ENCODE measurements around the gene GSTM5. TPM values are rescaled to one million over a fixed set of nuclear protein-coding genes. Genes with fewer than 3 reads are reported as not detected.

GSTM5 gene
- total RNA-seq, 2 experiments from 2014 or later = not detected

DNA sequence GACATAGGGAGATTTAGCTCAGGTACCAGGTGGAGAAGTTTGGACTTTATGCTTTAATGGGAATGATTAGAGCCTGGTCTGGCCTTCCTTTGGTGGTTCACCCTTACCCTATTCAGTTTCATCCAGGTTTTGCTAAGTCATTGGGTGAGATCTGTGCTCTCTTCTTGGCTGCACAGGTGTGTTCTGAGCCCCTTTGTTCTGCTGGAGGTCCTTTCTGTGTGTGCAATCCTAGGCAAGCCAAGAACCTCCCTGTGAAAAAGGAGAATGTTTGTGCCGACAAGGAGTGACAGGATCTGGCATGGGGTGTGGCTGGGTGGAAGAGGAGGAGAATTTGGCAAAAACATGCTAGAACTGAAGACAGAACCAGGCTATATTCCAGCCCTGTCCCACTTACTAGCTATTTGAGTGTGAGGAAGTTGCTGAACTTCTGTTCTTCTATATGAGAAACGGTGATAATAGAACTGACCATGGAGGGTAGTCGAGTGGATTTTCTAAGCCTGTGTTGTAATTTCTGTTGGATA, 4.6 kb downstream of the GSTM5 start:
- ChIA-PET POLR2A (no interaction called here), CTCF (ENCODE audit: unreplicated experiment) (no interaction called here)
- H3K4me3 ChIP-seq (ENCODE audit: low read depth, low read length, poor library complexity, severe bottlenecking) = no peak overlapping the region
- no TSS peak for BruUV-seq (replicated peaks)
- H3K79me2 ChIP-seq (ENCODE audit: insufficient read depth, low read depth, low read length) = no peaks in the 10 kb centered on the region
- H3K9me3 ChIP-seq (ENCODE audit: low read length) = no peaks in the 10 kb centered on the region
- H2AFZ ChIP-seq (ENCODE audit: low read length) = no peak overlapping the region
- no peaks in the 10 kb centered on the region for H4K20me1 ChIP-seq (ENCODE audit: insufficient read depth, low read length)
- H3K9me2 ChIP-seq (ENCODE audit: insufficient read depth, low read length) = no peaks in the 10 kb centered on the region
- intact Hi-C loops (cut with micrococcal nuclease; ENCODE audit: unreplicated experiment) = no loop called here
- DNase-seq (ENCODE audit: low spot score) = no peak
- TF ChIP-seq, protein P1, sequence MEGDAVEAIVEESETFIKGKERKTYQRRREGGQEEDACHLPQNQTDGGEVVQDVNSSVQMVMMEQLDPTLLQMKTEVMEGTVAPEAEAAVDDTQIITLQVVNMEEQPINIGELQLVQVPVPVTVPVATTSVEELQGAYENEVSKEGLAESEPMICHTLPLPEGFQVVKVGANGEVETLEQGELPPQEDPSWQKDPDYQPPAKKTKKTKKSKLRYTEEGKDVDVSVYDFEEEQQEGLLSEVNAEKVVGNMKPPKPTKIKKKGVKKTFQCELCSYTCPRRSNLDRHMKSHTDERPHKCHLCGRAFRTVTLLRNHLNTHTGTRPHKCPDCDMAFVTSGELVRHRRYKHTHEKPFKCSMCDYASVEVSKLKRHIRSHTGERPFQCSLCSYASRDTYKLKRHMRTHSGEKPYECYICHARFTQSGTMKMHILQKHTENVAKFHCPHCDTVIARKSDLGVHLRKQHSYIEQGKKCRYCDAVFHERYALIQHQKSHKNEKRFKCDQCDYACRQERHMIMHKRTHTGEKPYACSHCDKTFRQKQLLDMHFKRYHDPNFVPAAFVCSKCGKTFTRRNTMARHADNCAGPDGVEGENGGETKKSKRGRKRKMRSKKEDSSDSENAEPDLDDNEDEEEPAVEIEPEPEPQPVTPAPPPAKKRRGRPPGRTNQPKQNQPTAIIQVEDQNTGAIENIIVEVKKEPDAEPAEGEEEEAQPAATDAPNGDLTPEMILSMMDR (conservative IDR thresholded peaks at IDR 0.05; ENCODE audit: low read length) = no peak
- no peak for TF ChIP-seq EZH2phosphoT487 (IDR thresholded peaks at IDR 0.05; ENCODE audit: borderline replicate concordance, low read depth, low read length)
- no peak overlapping the region for H3K4me2 ChIP-seq (ENCODE audit: low read length)
- no peak overlapping the region for H3K27ac ChIP-seq (ENCODE audit: low read depth, low read length, poor library complexity, severe bottlenecking)
- no peaks in the 10 kb centered on the region for H3K36me3 ChIP-seq (ENCODE audit: insufficient read depth, low read length)
- no peaks in the 10 kb centered on the region for H3K4me1 ChIP-seq (ENCODE audit: insufficient read depth, low read length, poor library complexity, severe bottlenecking)

GRCh38 chr1:109717729-109718128, 5.7 kb downstream of the GSTM5 start:
- H3K9me2 ChIP-seq (ENCODE audit: insufficient read depth, low read length) = no peaks in the 10 kb centered on the region
- CTCF ChIA-PET (ENCODE audit: unreplicated experiment) = no interaction called here

GRCh38 chr1:109718495-109718894, 6.4 kb downstream of the GSTM5 start:
- Histone ChIP-seq H3K36me3 (ENCODE audit: insufficient read depth, low read length) (no peaks in the 10 kb centered on the region), H3K4me1 (ENCODE audit: insufficient read depth, low read length, poor library complexity, severe bottlenecking) (no peaks in the 10 kb centered on the region), H3K4me3 (ENCODE audit: low read depth, low read length, poor library complexity, severe bottlenecking) (no peak overlapping the region), H3K9me2 (ENCODE audit: insufficient read depth, low read length) (no peaks in the 10 kb centered on the region), H2AFZ (ENCODE audit: low read length) (no peak overlapping the region), H3K4me2 (ENCODE audit: low read length) (no peak overlapping the region), H3K79me2 (ENCODE audit: insufficient read depth, low read depth, low read length) (no peaks in the 10 kb centered on the region), H3K27ac (ENCODE audit: low read depth, low read length, poor library complexity, severe bottlenecking) (no peak overlapping the region), H3K9me3 (ENCODE audit: low read length) (no peaks in the 10 kb centered on the region), H4K20me1 (ENCODE audit: insufficient read depth, low read length) (no peaks in the 10 kb centered on the region)
- ChIA-PET POLR2A (interaction anchor here (0.6 kb wide), 1 partner anchor 653 kb away, joined by 5 read pairs; no protein-coding TSS in a partner anchor), CTCF (ENCODE audit: unreplicated experiment) (no interaction called here)
- TF ChIP-seq, protein P1 (conservative IDR thresholded peaks at IDR 0.05; ENCODE audit: low read length) = peak; percentile 21; the same call in 1 of the 2 replicates
- TF ChIP-seq EZH2phosphoT487 (IDR thresholded peaks at IDR 0.05; ENCODE audit: borderline replicate concordance, low read depth, low read length) = no peak
- no peak for DNase-seq (ENCODE audit: low spot score)
- BruUV-seq (replicated peaks) = no TSS peak
- intact Hi-C loops (cut with micrococcal nuclease; ENCODE audit: unreplicated experiment) = no loop called here

More at GRCh38 chr1:109717729-109718128, 5.7 kb downstream of the GSTM5 start:
- Histone ChIP-seq H3K4me1 (ENCODE audit: insufficient read depth, low read length, poor library complexity, severe bottlenecking) (no peaks in the 10 kb centered on the region), H3K79me2 (ENCODE audit: insufficient read depth, low read depth, low read length) (no peaks in the 10 kb centered on the region), H3K4me2 (ENCODE audit: low read length) (no peak overlapping the region), H3K27ac (ENCODE audit: low read depth, low read length, poor library complexity, severe bottlenecking) (no peak overlapping the region), H4K20me1 (ENCODE audit: insufficient read depth, low read length) (no peaks in the 10 kb centered on the region), H3K4me3 (ENCODE audit: low read depth, low read length, poor library complexity, severe bottlenecking) (no peak overlapping the region), H3K36me3 (ENCODE audit: insufficient read depth, low read length) (no peaks in the 10 kb centered on the region), H3K9me3 (ENCODE audit: low read length) (no peaks in the 10 kb centered on the region), H2AFZ (ENCODE audit: low read length) (no peak overlapping the region)
- no TSS peak for BruUV-seq (replicated peaks)
- no peak for DNase-seq (ENCODE audit: low spot score)
- intact Hi-C loops (cut with micrococcal nuclease; ENCODE audit: unreplicated experiment) = no loop called here
- TF ChIP-seq, protein P1 (conservative IDR thresholded peaks at IDR 0.05; ENCODE audit: low read length) = no peak
- no peak for TF ChIP-seq EZH2phosphoT487 (IDR thresholded peaks at IDR 0.05; ENCODE audit: borderline replicate concordance, low read depth, low read length)
- POLR2A ChIA-PET = interaction anchor here (0.6 kb wide), 1 partner anchor 652 kb away, joined by 5 read pairs; no protein-coding TSS in a partner anchor

Data from OCI-LY7 (cell line).